ENCODE measurements around the gene SFSWAP. TPM values are rescaled to one million over a fixed set of nuclear protein-coding genes. Genes with fewer than 3 reads are reported as not detected.

Gene SFSWAP
- total RNA-seq, 2 experiments from 2014 or later = 65.5 to 67.8 TPM

Other genes with a start within 250 kb of the SFSWAP start
- gene MMP17, start 117.3 kb downstream of the SFSWAP start, total RNA-seq = under 1 TPM; 0.36 to 0.54 TPM
- 10 to 100 TPM; 32.6 to 33.2 TPM for gene ULK1, start 183.5 kb downstream of the SFSWAP start, total RNA-seq
- gene PUS1, start 218.2 kb downstream of the SFSWAP start, total RNA-seq = 10 to 100 TPM; 45.3 to 48.6 TPM
- gene EP400, start 238.9 kb downstream of the SFSWAP start, total RNA-seq = 10 to 100 TPM; 66.7 to 70.2 TPM

Measured in activated naive CD8-positive, alpha-beta T cell treated with anti-CD3 and anti-CD28 coated beads, Interleukin-2, amount 10 ng/mL, durations not matched to agents 7 days and 5 days (primary cell).